ENCODE data around the gene RELL2.

Gene RELL2, protein sequence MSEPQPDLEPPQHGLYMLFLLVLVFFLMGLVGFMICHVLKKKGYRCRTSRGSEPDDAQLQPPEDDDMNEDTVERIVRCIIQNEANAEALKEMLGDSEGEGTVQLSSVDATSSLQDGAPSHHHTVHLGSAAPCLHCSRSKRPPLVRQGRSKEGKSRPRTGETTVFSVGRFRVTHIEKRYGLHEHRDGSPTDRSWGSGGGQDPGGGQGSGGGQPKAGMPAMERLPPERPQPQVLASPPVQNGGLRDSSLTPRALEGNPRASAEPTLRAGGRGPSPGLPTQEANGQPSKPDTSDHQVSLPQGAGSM

DNA sequence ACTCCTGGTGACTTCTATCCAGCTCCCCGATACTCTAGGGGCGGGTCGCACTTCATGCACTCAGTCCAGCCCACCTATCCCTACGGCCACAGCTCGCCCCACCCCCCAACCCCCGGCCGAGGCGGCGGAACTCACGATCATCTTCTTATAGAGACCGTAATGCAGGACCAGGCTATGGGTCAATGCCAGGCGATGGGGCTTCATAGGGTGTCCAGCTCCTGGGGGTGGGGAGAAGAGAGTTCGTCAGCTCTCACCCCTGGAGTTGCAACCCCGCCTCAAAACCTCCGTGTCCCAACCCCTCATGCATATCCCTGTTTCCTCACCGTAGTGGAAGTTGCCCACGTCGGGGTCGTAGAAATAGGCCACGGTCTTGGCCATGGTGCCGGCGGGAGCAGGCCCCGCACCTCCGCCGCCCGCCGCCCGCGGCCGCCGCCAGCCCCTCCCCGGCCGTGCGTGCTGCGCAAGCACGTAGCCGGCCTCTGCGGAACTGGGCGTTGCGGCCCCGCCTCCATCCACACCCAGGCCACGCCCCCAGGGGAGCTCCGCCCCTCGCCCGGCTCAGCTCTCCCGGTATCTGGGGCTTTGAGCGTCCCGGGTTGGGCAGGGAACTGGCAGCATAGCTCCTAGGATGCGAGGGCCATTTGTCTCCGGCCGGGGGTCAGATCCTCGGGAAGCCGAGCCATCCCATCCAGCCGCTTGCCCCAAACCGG, at the start of gene RELL2, which contains the start of gene HDAC3:
TSS of gene RELL2 (plus strand) at position 585 of the 710 bp plus-strand sequence. CDS start 1,229 bp downstream, outside the sequence.
TSS of gene HDAC3 (minus strand) at position 437 of the 710 bp plus-strand sequence. CDS start at position 378, 59 bp downstream.
- WGBS (ENCODE audit: insufficient coverage, insufficient read length): no CpG with 5 or more reads among the region's 55 CpGs
- H3K27ac ChIP-seq (ENCODE audit: low read length): no peak within 1 kb of the TSS

DNA sequence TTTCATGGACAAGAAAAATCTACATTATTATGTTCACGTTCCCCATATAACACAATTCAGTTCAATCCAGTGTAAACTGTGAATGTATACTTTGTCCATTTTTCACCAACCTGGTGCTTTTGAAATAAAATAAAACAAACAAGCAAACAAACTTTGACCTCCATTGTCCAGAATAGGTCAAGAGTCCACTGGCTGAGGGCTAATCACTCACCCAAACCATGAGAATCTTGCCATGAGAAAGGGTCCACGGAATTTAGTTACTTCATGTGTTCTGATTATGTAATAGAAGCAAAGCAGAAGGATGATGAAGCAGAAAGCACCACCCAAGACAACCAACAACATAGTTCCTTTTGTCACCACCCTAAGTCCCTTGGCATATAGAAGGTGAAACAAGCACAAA, 46.7 kb upstream of the RELL2 start:
- H3K36me3 ChIP-seq (ENCODE audit: control insufficient read depth, insufficient read depth, low read length): no peaks in the 10 kb centered on the region; the same call in 1 of the 2 replicates
- H3K4me1 ChIP-seq (ENCODE audit: control insufficient read depth, insufficient read depth, low read length): no peaks in the 10 kb centered on the region
- no peak overlapping the region for H3K27ac ChIP-seq (ENCODE audit: low read length)
- no peaks in the 10 kb centered on the region for H3K27me3 ChIP-seq (ENCODE audit: control insufficient read depth, insufficient read depth, low read length)
- no peaks in the 10 kb centered on the region for H3K9me3 ChIP-seq (ENCODE audit: control insufficient read depth, insufficient read depth, low read length)
- WGBS (ENCODE audit: insufficient coverage, insufficient read length): no CpG with 5 or more reads among the region's 2 CpGs
- DNase-seq (ENCODE audit: low read depth, low spot score): no peak
- no peak overlapping the region for H3K4me3 ChIP-seq (ENCODE audit: low read length)

More for the DNA sequence above, at the start of gene RELL2, which contains the start of gene HDAC3:
- Histone ChIP-seq H3K4me3 (ENCODE audit: low read length) (peak within 1 kb of the TSS; percentile 75), H3K4me1 (ENCODE audit: control insufficient read depth, insufficient read depth, low read length) (peaks cover 3% of the 10 kb centered on the region; the same call in 1 of the 2 replicates), H3K9me3 (ENCODE audit: control insufficient read depth, insufficient read depth, low read length) (no peaks in the 10 kb centered on the region), H3K36me3 (ENCODE audit: control insufficient read depth, insufficient read depth, low read length) (no peaks in the 10 kb centered on the region), H3K27me3 (ENCODE audit: control insufficient read depth, insufficient read depth, low read length) (no peaks in the 10 kb centered on the region)
- DNase-seq (ENCODE audit: low read depth, low spot score): no peak

DNA sequence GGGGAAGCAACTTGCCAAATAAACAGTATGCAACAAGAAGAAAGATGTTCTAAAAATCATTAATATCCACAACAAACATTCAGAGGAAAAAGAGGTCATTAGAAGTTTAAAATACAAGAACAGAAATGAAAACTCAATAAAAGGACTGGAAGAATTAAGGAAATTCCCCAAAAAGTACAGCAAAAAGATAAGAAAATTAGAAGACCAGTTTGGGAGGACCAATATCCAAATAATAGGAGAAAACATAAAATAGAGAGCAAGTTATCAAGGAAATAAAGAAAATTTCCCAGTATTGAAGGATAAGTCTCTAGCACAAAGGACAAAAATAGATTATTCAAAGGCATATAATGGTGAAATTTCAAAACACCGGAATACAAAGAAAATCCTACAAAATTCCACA, 39.9 kb upstream of the RELL2 start:
- no peaks in the 10 kb centered on the region for H3K27me3 ChIP-seq (ENCODE audit: control insufficient read depth, insufficient read depth, low read length)
- H3K4me1 ChIP-seq (ENCODE audit: control insufficient read depth, insufficient read depth, low read length): no peaks in the 10 kb centered on the region
- no peaks in the 10 kb centered on the region for H3K9me3 ChIP-seq (ENCODE audit: control insufficient read depth, insufficient read depth, low read length)
- no peak for DNase-seq (ENCODE audit: low read depth, low spot score)
- no peaks in the 10 kb centered on the region for H3K36me3 ChIP-seq (ENCODE audit: control insufficient read depth, insufficient read depth, low read length)
- H3K4me3 ChIP-seq (ENCODE audit: low read length): no peak overlapping the region
- no CpG with 5 or more reads among the region's 1 CpG for WGBS (ENCODE audit: insufficient coverage, insufficient read length)
- no peak overlapping the region for H3K27ac ChIP-seq (ENCODE audit: low read length)

DNA sequence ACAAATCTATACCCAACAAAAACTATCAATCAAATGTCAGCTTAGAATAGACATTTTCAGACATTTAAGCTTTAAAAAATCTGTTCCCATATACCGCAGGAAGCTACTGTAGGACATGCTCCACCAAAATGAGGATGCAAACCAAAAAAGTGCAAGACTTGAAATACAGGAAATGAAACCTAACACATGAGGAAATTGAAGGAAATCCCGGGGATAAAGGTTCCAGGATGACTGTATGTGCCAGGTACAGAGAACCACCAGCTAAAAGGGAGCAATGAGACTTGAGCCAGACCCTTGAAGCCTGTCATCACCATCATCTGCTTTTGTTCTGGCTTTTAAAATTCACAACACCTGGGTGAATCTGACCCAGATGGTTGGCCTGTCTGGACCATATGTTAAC, 39.4 kb upstream of the RELL2 start:
- H3K36me3 ChIP-seq (ENCODE audit: control insufficient read depth, insufficient read depth, low read length): no peaks in the 10 kb centered on the region
- no peak overlapping the region for H3K27ac ChIP-seq (ENCODE audit: low read length)
- no CpG with 5 or more reads among the region's 2 CpGs for WGBS (ENCODE audit: insufficient coverage, insufficient read length)
- H3K27me3 ChIP-seq (ENCODE audit: control insufficient read depth, insufficient read depth, low read length): no peaks in the 10 kb centered on the region
- no peak for DNase-seq (ENCODE audit: low read depth, low spot score)
- H3K4me1 ChIP-seq (ENCODE audit: control insufficient read depth, insufficient read depth, low read length): no peaks in the 10 kb centered on the region
- H3K4me3 ChIP-seq (ENCODE audit: low read length): no peak overlapping the region
- H3K9me3 ChIP-seq (ENCODE audit: control insufficient read depth, insufficient read depth, low read length): no peaks in the 10 kb centered on the region

DNA sequence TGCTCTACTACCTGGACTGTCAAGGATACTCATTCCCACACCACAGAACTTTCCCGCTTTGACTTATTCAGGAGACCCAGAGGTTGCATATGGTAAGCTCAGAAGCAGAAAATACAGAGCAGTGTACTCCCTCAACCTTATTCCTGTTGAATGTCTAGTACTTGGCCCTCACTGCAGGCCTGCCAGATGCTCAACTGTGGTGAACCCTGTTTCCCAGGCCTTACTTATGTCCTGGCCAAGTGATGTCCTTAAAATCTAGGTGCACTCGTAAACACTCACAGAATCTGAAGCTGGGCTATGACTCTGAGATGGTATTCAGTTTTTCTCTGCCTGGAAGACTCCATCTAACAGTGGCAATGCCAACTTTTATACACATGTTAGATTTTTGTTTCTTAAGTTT, 39.0 kb upstream of the RELL2 start:
- Histone ChIP-seq H3K9me3 (ENCODE audit: control insufficient read depth, insufficient read depth, low read length) (no peaks in the 10 kb centered on the region), H3K36me3 (ENCODE audit: control insufficient read depth, insufficient read depth, low read length) (no peaks in the 10 kb centered on the region), H3K4me3 (ENCODE audit: low read length) (no peak overlapping the region), H3K4me1 (ENCODE audit: control insufficient read depth, insufficient read depth, low read length) (no peaks in the 10 kb centered on the region), H3K27me3 (ENCODE audit: control insufficient read depth, insufficient read depth, low read length) (no peaks in the 10 kb centered on the region), H3K27ac (ENCODE audit: low read length) (no peak overlapping the region)
- DNase-seq (ENCODE audit: low read depth, low spot score): no peak
- WGBS (ENCODE audit: insufficient coverage, insufficient read length): no CpG with 5 or more reads among the region's 2 CpGs

DNA sequence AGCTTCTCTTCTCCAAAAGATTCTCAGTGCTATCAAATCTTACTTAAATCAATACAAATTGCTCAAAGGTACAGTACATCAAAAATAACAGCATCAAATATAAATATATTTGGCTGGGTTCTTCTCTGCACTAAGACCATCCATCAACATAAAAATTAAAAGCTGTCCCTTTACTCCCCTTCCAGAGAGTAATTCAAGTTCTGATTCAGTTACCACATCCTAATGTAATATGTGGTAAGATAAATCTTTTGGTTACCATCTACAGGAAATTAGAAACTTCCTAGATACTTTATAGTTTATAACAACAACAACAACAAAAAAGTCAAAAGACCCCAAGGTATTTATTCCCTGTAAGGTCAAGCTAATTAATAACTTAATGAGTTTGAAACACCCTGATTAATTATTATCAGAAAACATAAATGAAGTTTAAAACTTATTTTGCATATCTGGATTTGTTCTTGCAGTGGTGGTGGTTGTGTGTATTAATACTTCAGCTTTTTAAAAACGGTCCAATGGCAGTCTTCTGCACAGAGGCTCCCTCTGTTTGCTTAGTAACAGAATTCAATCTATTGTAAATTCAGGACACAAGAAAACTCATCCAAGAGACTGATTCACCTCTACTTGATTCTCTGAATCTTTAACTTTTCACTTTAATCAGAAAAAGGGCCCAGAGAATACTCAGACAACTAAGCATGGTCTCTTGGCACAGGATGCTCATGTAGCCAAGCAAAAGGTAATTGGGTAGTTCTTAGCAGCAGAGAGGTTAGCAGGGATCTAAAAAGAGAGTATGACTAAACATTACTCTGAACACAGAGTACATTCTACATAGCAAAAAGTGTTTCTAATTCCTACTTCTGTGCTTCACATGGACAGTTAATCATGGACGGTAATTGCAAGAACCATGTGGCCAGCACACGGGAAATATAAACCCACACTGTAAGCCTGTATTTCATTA, 38.1 kb upstream of the RELL2 start:
- no peak for DNase-seq (ENCODE audit: low read depth, low spot score)
- H3K4me1 ChIP-seq (ENCODE audit: control insufficient read depth, insufficient read depth, low read length): no peaks in the 10 kb centered on the region

DNA sequence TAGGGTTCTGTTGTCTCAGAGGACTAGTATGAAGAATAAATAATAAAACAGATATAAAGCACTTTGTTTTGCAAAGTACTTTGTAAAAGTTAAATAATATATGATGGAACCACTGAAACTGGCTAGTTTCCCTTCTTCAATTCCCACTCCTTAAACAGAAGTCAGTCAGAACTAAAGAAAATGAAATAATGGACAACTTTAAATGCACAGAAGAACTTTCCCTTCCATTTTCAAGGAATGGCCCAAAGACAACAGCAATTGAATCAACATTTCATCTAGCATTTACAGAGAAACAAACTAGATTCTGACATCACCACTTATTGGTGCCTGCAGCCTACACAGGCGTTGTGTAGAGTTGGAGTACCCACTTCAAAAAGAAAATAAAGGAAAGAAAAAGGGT, 34.2 kb upstream of the RELL2 start:
- Histone ChIP-seq H3K4me1 (ENCODE audit: control insufficient read depth, insufficient read depth, low read length) (no peaks in the 10 kb centered on the region), H3K36me3 (ENCODE audit: control insufficient read depth, insufficient read depth, low read length) (no peaks in the 10 kb centered on the region), H3K9me3 (ENCODE audit: control insufficient read depth, insufficient read depth, low read length) (no peaks in the 10 kb centered on the region), H3K27ac (ENCODE audit: low read length) (no peak overlapping the region), H3K4me3 (ENCODE audit: low read length) (no peak overlapping the region), H3K27me3 (ENCODE audit: control insufficient read depth, insufficient read depth, low read length) (no peaks in the 10 kb centered on the region)
- DNase-seq (ENCODE audit: low read depth, low spot score): no peak
- whole genome bisulfite sequencing (ENCODE audit: insufficient coverage, insufficient read length): no CpG with 5 or more reads among the region's 1 CpG

More for the DNA sequence above, 38.1 kb upstream of the RELL2 start:
- Histone ChIP-seq H3K27me3 (ENCODE audit: control insufficient read depth, insufficient read depth, low read length) (no peaks in the 10 kb centered on the region), H3K4me3 (ENCODE audit: low read length) (no peak overlapping the region), H3K27ac (ENCODE audit: low read length) (no peak overlapping the region), H3K9me3 (ENCODE audit: control insufficient read depth, insufficient read depth, low read length) (no peaks in the 10 kb centered on the region), H3K36me3 (ENCODE audit: control insufficient read depth, insufficient read depth, low read length) (no peaks in the 10 kb centered on the region)
- no CpG with 5 or more reads among the region's 3 CpGs for WGBS (ENCODE audit: insufficient coverage, insufficient read length)

DNA sequence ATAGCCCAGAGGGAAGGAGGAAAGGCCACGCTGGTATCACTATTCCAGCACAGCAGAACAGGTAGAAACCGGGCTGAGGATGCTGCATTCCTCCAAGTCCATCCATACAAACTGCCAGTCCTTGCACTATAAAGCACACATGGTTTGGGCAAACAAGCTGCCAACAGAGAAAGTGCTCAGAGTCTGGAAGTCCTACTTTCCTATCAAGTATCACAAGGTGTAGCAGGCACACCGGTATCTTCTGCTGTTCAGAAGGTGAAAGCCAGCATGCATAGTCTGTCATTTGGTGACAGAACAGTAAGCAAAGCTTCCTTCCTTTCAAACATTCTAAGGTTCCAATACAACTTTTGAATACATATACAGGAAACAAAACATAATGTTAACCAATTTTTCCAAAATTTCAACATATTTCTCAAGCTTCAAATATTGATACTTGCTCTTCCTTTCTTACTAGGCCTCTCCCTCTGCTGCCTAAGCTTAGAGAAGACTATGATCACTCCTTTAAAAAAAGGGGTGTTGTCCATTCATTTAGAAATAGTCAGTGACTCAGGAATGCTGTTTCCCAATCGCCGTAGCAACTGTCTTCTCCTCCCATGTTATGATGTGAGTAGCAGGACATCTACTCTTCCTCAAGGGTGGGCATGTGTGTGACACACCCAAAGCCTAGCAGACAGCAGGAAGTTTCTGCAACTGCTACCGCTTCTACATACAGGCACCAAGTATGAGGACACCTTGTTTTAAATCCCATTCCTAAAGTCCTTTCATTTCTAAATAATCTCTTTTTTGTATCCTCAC, 32.7 kb upstream of the RELL2 start:
- Histone ChIP-seq H3K36me3 (ENCODE audit: control insufficient read depth, insufficient read depth, low read length) (no peaks in the 10 kb centered on the region), H3K27ac (ENCODE audit: low read length) (no peak overlapping the region), H3K4me3 (ENCODE audit: low read length) (no peak overlapping the region), H3K4me1 (ENCODE audit: control insufficient read depth, insufficient read depth, low read length) (no peaks in the 10 kb centered on the region), H3K27me3 (ENCODE audit: control insufficient read depth, insufficient read depth, low read length) (no peaks in the 10 kb centered on the region), H3K9me3 (ENCODE audit: control insufficient read depth, insufficient read depth, low read length) (no peaks in the 10 kb centered on the region)
- no peak for DNase-seq (ENCODE audit: low read depth, low spot score)
- no CpG with 5 or more reads among the region's 6 CpGs for WGBS (ENCODE audit: insufficient coverage, insufficient read length)

DNA sequence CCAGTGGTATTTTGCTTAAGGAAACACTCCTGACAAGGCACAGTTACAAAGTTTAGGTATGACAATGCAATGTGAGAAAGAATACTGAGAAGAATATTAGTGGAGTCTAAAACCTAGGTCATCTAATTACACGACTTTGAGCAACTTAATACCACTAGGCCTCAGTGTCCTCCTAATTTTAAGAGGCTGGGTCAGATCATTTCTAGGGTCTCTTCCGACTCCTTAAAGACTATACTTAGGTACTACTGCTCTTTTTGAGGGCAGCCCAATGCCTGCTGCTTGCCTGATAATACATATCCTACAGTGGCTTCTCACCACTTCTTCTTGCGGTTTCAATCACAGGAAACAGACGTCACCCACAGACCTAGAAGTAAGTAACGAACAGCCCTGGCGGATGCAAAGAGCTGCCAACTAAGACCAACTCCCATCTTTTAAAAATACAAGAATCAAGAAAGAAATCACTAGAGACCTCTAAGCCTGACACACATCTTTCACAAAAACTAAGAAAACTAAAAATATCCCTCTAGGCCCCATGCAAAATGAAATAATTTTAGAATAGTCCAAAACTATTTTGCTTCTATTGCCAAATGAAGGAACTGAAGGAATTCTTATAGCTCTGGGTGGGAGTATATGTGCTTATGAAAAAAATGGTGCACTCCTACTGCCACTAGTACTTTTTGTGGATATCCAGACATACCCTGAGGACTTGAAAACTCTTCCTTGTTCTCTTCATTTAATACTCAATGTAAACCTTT, 31.1 kb upstream of the RELL2 start:
- no peak overlapping the region for H3K4me3 ChIP-seq (ENCODE audit: low read length)
- WGBS (ENCODE audit: insufficient coverage, insufficient read length): no CpG with 5 or more reads among the region's 6 CpGs
- DNase-seq (ENCODE audit: low read depth, low spot score): no peak
- no peak overlapping the region for H3K27ac ChIP-seq (ENCODE audit: low read length)
- H3K27me3 ChIP-seq (ENCODE audit: control insufficient read depth, insufficient read depth, low read length): no peaks in the 10 kb centered on the region
- H3K9me3 ChIP-seq (ENCODE audit: control insufficient read depth, insufficient read depth, low read length): no peaks in the 10 kb centered on the region
- H3K36me3 ChIP-seq (ENCODE audit: control insufficient read depth, insufficient read depth, low read length): no peaks in the 10 kb centered on the region
- no peaks in the 10 kb centered on the region for H3K4me1 ChIP-seq (ENCODE audit: control insufficient read depth, insufficient read depth, low read length)

All from iPS DF 6.9 (cell line).